ENCODE results near the gene SERPINE3.

The SERPINE3 gene

GRCh38 chr13:51329606-51330005 is 9.9 kb upstream of the SERPINE3 start:
- DNase-seq, result no peak

- no peak for DNase-seq
Measured at GRCh38 chr13:51330791-51331190, 8.7 kb upstream of the SERPINE3 start.

- DNase-seq, result no peak
Measured at GRCh38 chr13:51331354-51331861, 8.1 kb upstream of the SERPINE3 start.

GRCh38 chr13:51332566-51333361 is 6.7 kb upstream of the SERPINE3 start:
- no peak for DNase-seq

GRCh38 chr13:51333421-51333820 is 6.1 kb upstream of the SERPINE3 start:
- DNase-seq, result no peak

GRCh38 chr13:51333826-51334225 is 5.7 kb upstream of the SERPINE3 start:
- DNase-seq, result no peak

GRCh38 chr13:51336746-51337145 is 2.7 kb upstream of the SERPINE3 start:
- no peak for DNase-seq

GRCh38 chr13:51339952-51340732 is 651 bp downstream of the SERPINE3 start:
- DNase-seq, result no peak

GRCh38 chr13:51341232-51341631 is 1.7 kb downstream of the SERPINE3 start:
- DNase-seq, result no peak

GRCh38 chr13:51341791-51342190 is 2.3 kb downstream of the SERPINE3 start:
- DNase-seq, result no peak

- DNase-seq, result no peak
Measured at GRCh38 chr13:51342706-51343105, 3.2 kb downstream of the SERPINE3 start.

GRCh38 chr13:51343475-51343874 is 4.0 kb downstream of the SERPINE3 start:
- no peak for DNase-seq

GRCh38 chr13:51346397-51346796 is 6.9 kb downstream of the SERPINE3 start:
- DNase-seq, result no peak

GRCh38 chr13:51347099-51347498 is 7.6 kb downstream of the SERPINE3 start:
- DNase-seq, result no peak

- no peak for DNase-seq
Measured at GRCh38 chr13:51348069-51348967, 8.8 kb downstream of the SERPINE3 start.

- DNase-seq, result no peak
Measured at GRCh38 chr13:51349016-51349415, 9.5 kb downstream of the SERPINE3 start.

- no peak for DNase-seq
Measured at GRCh38 chr13:51355217-51355616, 15.7 kb downstream of the SERPINE3 start.

- no peak for DNase-seq
Measured at GRCh38 chr13:51357928-51358595, 18.6 kb downstream of the SERPINE3 start.

- no peak for DNase-seq
Measured at GRCh38 chr13:51359352-51359751, 19.9 kb downstream of the SERPINE3 start.

GRCh38 chr13:51360489-51360888 is 21.0 kb downstream of the SERPINE3 start:
- DNase-seq, result no peak

- no peak for DNase-seq
Measured at GRCh38 chr13:51361106-51361505, 21.6 kb downstream of the SERPINE3 start.

- no peak for DNase-seq
Measured at GRCh38 chr13:51363625-51364024, 24.1 kb downstream of the SERPINE3 start.
